GM19043 (cell line): ENCODE data around the gene ACTR3C.

ENCODE experiments used
- ATAC-seq: cut with Tn5 transposase; IDR thresholded peaks from one replicate; pipeline ENCODE4 v1.9.1; 2021; ENCODE audit warnings: low read depth; ENCODE audit not compliant: unreplicated experiment

ACTR3C gene

GRCh38 chr7:150337179-150337578 lies 13.8 kb upstream of the ACTR3C start:
- no peak for ATAC-seq

GRCh38 chr7:150336746-150337145 lies 13.4 kb upstream of the ACTR3C start:
- no peak for ATAC-seq

GRCh38 chr7:150335774-150336112 lies 12.4 kb upstream of the ACTR3C start:
- no peak for ATAC-seq

GRCh38 chr7:150335108-150335773 lies 11.9 kb upstream of the ACTR3C start:
- no peak for ATAC-seq

- no peak for ATAC-seq
Measured at GRCh38 chr7:150334108-150334507, 10.8 kb upstream of the ACTR3C start.

GRCh38 chr7:150333659-150334058 lies 10.3 kb upstream of the ACTR3C start:
- no peak for ATAC-seq

- ATAC-seq = no peak
Measured at GRCh38 chr7:150332852-150333635, 9.7 kb upstream of the ACTR3C start.

- ATAC-seq = no peak
Measured at GRCh38 chr7:150330211-150330885, 7.0 kb upstream of the ACTR3C start.

GRCh38 chr7:150329331-150330120 lies 6.2 kb upstream of the ACTR3C start:
- ATAC-seq = no peak

- no peak for ATAC-seq
Measured at GRCh38 chr7:150327308-150327707, 4.0 kb upstream of the ACTR3C start.

- ATAC-seq = no peak
Measured at GRCh38 chr7:150326657-150327268, 3.4 kb upstream of the ACTR3C start.

- no peak for ATAC-seq
Measured at GRCh38 chr7:150325901-150326300, 2.6 kb upstream of the ACTR3C start.

- ATAC-seq = no peak
Measured at GRCh38 chr7:150325110-150325611, 1.8 kb upstream of the ACTR3C start.

- ATAC-seq = no peak
Measured at GRCh38 chr7:150324373-150324961, 1.1 kb upstream of the ACTR3C start.

GRCh38 chr7:150323682-150324372 lies 482 bp upstream of the ACTR3C start:
- no peak for ATAC-seq

- ATAC-seq = peak; percentile 33
Measured at GRCh38 chr7:150322114-150322832, 1.1 kb downstream of the ACTR3C start.

- ATAC-seq = no peak
Measured at GRCh38 chr7:150321788-150322113, 1.6 kb downstream of the ACTR3C start.

- no peak for ATAC-seq
Measured at GRCh38 chr7:150317748-150318444, 5.4 kb downstream of the ACTR3C start.
